Ishikawa (cell line): Measurements from ENCODE around the gene EPN2.

Source experiments
- CEBPB ChIP-seq: IDR thresholded peaks from 2 replicates; pipeline ENCODE4 v1.6.1; 2012
- CREB1 ChIP-seq: IDR thresholded peaks from 2 replicates; pipeline ENCODE4 v1.6.1; 2012; ENCODE audit warnings: low read depth
- EGR1 ChIP-seq: IDR thresholded peaks from 2 replicates; pipeline ENCODE4 v1.6.1; 2012
- EP300 ChIP-seq: IDR thresholded peaks from 2 replicates; pipeline ENCODE4 v1.6.1; 2012; ENCODE audit warnings: borderline replicate concordance
- FOXM1 ChIP-seq: IDR thresholded peaks from 2 replicates; pipeline ENCODE4 v1.6.1; 2012; ENCODE audit warnings: low read depth, borderline replicate concordance
- MAX ChIP-seq: IDR thresholded peaks from 2 replicates; pipeline ENCODE4 v1.6.1; 2012
- NFIC ChIP-seq: IDR thresholded peaks from 2 replicates; pipeline ENCODE4 v1.6.1; 2012
- RAD21 ChIP-seq: IDR thresholded peaks from 2 replicates; pipeline ENCODE4 v1.6.1; 2012; ENCODE audit warnings: low read depth
- REST ChIP-seq: IDR thresholded peaks from 2 replicates; pipeline ENCODE4 v1.6.1; 2012; ENCODE audit warnings: low read depth, mild to moderate bottlenecking
- TAF1 ChIP-seq: IDR thresholded peaks from 2 replicates; pipeline ENCODE4 v1.6.1; 2012; ENCODE audit warnings: low read depth, mild to moderate bottlenecking
- TCF12 ChIP-seq: IDR thresholded peaks from 2 replicates; pipeline ENCODE4 v1.6.1; 2012; ENCODE audit warnings: low read depth
- TEAD4 ChIP-seq: IDR thresholded peaks from 2 replicates; pipeline ENCODE4 v1.6.1; 2012
- USF1 ChIP-seq: IDR thresholded peaks from 2 replicates; pipeline ENCODE4 v1.6.1; 2012
- YY1 ChIP-seq: IDR thresholded peaks from 2 replicates; pipeline ENCODE4 v1.6.1; 2012; ENCODE audit warnings: low read depth
- ZBTB7A ChIP-seq: IDR thresholded peaks from 2 replicates; pipeline ENCODE4 v1.6.1; 2012; ENCODE audit warnings: low read depth

Gene EPN2

GRCh38 chr17:19304209-19304608, 67.0 kb downstream of the EPN2 start:
- TF ChIP-seq EGR1 (no peak), ZBTB7A (no peak), EP300 (no peak), RAD21 (no peak), REST (no peak), TAF1 (no peak), YY1 (no peak), TEAD4 (no peak), TCF12 (no peak), MAX (no peak), USF1 (no peak), CEBPB (no peak), FOXM1 (no peak), NFIC (no peak), CREB1 (no peak)

GRCh38 chr17:19304751-19305150, 67.6 kb downstream of the EPN2 start:
- TF ChIP-seq TCF12, result no peak
- TF ChIP-seq EGR1, result no peak
- TF ChIP-seq EP300, result no peak
- no peak for TF ChIP-seq CEBPB
- TF ChIP-seq TAF1, result no peak
- TF ChIP-seq REST, result no peak
- TF ChIP-seq USF1, result no peak
- no peak for TF ChIP-seq CREB1
- TF ChIP-seq TEAD4, result no peak
- TF ChIP-seq MAX, result no peak
- TF ChIP-seq FOXM1, result no peak
- TF ChIP-seq YY1, result no peak

GRCh38 chr17:19305256-19305655, 68.1 kb downstream of the EPN2 start:
- TF ChIP-seq TEAD4 (no peak), CREB1 (no peak), YY1 (no peak), MAX (no peak)

- TF ChIP-seq EGR1, result no peak
- TF ChIP-seq ZBTB7A, result no peak
- no peak for TF ChIP-seq NFIC
- no peak for TF ChIP-seq TAF1
- no peak for TF ChIP-seq TCF12
- no peak for TF ChIP-seq CEBPB
Observed at GRCh38 chr17:19305761-19306159, 68.6 kb downstream of the EPN2 start.

GRCh38 chr17:19306160-19307111, 69.3 kb downstream of the EPN2 start:
- TF ChIP-seq MAX (no peak), RAD21 (no peak), FOXM1 (no peak), YY1 (no peak), TAF1 (no peak), EP300 (no peak)

GRCh38 chr17:19307521-19307920, 70.4 kb downstream of the EPN2 start:
- TF ChIP-seq EP300, result no peak
- TF ChIP-seq TCF12, result no peak
- TF ChIP-seq TAF1, result no peak
- TF ChIP-seq REST, result no peak
- TF ChIP-seq CREB1, result no peak
